Thymus (tissue), 11 donors: ENCODE measurements around the gene ERBB4. TPM values are rescaled to one million over a fixed set of nuclear protein-coding genes. Genes with fewer than 3 reads are reported as not detected.

Experiments
- DNase-seq, 9 donors: peaks; one replicate each; pipeline ENCODE4 v3.0.0-alpha.2; 2013; ENCODE audit warnings: low spot score in 9 of 9, low read depth in 6 of 9, missing footprints in 1 of 9
- H3K27ac ChIP-seq, 2 donors: one replicate each; pipeline ENCODE4 v1.5.1; 2013; ENCODE audit warnings: control low read depth in 1 of 2, low read depth in 1 of 2, low read length in 1 of 2, mild to moderate bottlenecking in 1 of 2, moderate library complexity in 1 of 2
- H3K27me3 ChIP-seq, 2 donors: one replicate each; pipeline ENCODE4 v1.5.1; 2013; ENCODE audit warnings: low read length in 1 of 2; ENCODE audit not compliant: control insufficient read depth in 2 of 2, insufficient read depth in 1 of 2
- H3K36me3 ChIP-seq, 2 donors: one replicate each; pipeline ENCODE4 v1.5.1; 2013; ENCODE audit warnings: low read length in 1 of 2, mild to moderate bottlenecking in 1 of 2, moderate library complexity in 1 of 2; ENCODE audit not compliant: control insufficient read depth in 2 of 2, insufficient read depth in 2 of 2
- H3K4me1 ChIP-seq, 2 donors: one replicate each; pipeline ENCODE4 v1.5.1; 2013; ENCODE audit warnings: low read length in 2 of 2; ENCODE audit not compliant: control insufficient read depth in 2 of 2, insufficient read depth in 2 of 2
- H3K4me3 ChIP-seq, 2 donors: one replicate each; pipeline ENCODE4 v1.5.1; 2013; ENCODE audit warnings: low read length in 2 of 2, control low read depth in 1 of 2, mild to moderate bottlenecking in 1 of 2
- H3K9me3 ChIP-seq, 2 donors: one replicate each; pipeline ENCODE4 v1.5.1; 2013; ENCODE audit warnings: low read length in 1 of 2, mild to moderate bottlenecking in 1 of 2; ENCODE audit not compliant: control insufficient read depth in 2 of 2, insufficient read depth in 1 of 2
- WGBS: extraction: QIAGEN DNeasy Blood & Tissue Kit; methylation state at CpG from one replicate; pipeline ENCODE4 v1.1.7; 2013; 5-methylcytosine and 5-hydroxymethylcytosine counted together
- polyA plus RNA-seq: library from polyadenylated mRNA; stranded (reverse); fragments of 200-250 nt; gene quantifications from one replicate; pipeline ENCODE4 v1.2.3, GENCODE V29; 2013
- total RNA-seq: library from RNA; stranded (reverse); fragments of 120-200 nt; gene quantifications from one replicate; pipeline ENCODE4 v1.2.4, GENCODE V29; 2013
- donor health status: healthy.

ERBB4 gene
- total and polyA plus RNA-seq, 2 donors: 0.16 to 0.19 TPM

DNA sequence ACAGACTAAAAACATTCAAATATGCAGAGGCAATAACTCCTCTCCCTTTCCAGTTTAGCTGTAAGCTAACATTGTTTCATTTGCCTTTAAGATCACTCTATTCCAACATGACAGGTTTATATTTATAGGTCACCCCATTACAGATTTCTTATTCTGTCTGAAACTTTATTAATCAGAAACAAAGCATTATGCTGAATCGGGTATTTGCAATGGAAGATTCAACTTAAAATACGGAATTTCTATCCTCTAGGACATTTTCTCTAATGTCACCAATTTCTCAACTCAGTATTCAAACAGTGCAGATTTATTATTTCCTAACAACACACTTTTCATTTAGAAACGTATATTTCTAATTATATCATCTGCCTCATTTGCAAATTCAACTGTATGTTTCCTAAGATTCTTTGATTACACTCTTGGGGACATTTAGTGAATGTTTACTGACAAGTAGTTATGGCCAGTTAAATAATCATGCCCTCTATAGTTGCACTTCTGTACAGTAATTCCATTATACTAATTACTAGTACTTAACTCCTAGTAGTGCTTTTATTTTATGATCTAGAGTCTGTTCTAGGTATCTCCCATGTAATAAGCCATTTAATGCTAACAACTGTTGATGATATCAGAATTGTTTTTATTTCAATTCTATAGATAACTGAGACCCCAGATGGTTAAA lies 358.1 kb downstream of the ERBB4 start:
- 83% methylated on average over 3 of the region's 3 CpGs for WGBS
- no peaks in the 10 kb centered on the region for H3K36me3 ChIP-seq
- no peaks in the 10 kb centered on the region for H3K4me1 ChIP-seq

DNA sequence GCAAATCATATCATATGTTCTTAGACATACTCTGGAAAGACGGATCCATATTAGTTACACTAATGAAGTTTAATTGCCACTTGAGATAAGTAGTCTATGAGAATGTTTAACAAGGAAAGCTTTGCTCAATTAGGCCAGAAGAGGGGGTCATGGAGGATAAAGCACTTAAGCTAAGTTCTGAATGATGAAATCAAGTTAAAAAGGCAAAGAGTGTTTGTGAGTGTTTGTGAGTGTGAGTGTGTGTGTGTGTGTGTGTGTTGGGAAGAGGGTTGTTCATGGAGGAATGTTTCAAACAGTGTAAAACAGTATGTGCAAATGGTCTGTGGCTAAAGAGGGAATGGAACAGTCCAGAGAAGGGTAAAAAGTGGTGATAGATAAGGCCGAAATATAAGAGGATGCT lies 360.9 kb downstream of the ERBB4 start:
- WGBS: 48% methylated on average over 2 of the region's 2 CpGs
- no peak overlapping the region for H3K27ac ChIP-seq
- no peaks in the 10 kb centered on the region for H3K27me3 ChIP-seq
- H3K9me3 ChIP-seq: no peaks in the 10 kb centered on the region
- no peaks in the 10 kb centered on the region for H3K4me1 ChIP-seq
- DNase-seq: no peak
- no peak overlapping the region for H3K4me3 ChIP-seq
- no peaks in the 10 kb centered on the region for H3K36me3 ChIP-seq

More for the DNA sequence above, 358.1 kb downstream of the ERBB4 start:
- Histone ChIP-seq H3K4me3 (no peak overlapping the region), H3K9me3 (no peaks in the 10 kb centered on the region), H3K27ac (no peak overlapping the region), H3K27me3 (no peaks in the 10 kb centered on the region)
- DNase-seq: no peak

DNA sequence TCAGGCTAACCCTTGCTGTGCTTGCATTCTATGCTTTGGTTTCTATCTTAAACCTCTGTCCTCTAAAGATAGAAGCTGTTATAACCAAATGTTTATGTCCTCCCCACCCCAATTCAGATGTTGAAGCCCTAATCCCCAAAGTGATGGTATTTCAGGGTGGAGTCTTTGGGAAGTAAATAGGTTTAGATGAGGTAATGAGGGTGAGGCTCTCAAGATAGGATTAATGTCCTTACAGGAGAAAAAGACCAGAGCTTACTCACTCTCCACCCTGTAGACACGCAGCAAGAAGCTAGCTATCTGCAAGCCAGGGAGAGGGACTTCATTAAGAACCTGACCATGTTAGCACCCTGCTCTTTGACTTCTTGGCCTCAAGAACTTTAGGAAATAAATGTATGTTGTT lies 362.5 kb downstream of the ERBB4 start:
- no peak for DNase-seq
- H3K9me3 ChIP-seq: no peaks in the 10 kb centered on the region
- no peak overlapping the region for H3K27ac ChIP-seq
- WGBS: 85% methylated on average over 1 of the region's 1 CpG
- no peaks in the 10 kb centered on the region for H3K36me3 ChIP-seq
- H3K4me3 ChIP-seq: no peak overlapping the region
- H3K4me1 ChIP-seq: no peaks in the 10 kb centered on the region
- no peaks in the 10 kb centered on the region for H3K27me3 ChIP-seq

DNA sequence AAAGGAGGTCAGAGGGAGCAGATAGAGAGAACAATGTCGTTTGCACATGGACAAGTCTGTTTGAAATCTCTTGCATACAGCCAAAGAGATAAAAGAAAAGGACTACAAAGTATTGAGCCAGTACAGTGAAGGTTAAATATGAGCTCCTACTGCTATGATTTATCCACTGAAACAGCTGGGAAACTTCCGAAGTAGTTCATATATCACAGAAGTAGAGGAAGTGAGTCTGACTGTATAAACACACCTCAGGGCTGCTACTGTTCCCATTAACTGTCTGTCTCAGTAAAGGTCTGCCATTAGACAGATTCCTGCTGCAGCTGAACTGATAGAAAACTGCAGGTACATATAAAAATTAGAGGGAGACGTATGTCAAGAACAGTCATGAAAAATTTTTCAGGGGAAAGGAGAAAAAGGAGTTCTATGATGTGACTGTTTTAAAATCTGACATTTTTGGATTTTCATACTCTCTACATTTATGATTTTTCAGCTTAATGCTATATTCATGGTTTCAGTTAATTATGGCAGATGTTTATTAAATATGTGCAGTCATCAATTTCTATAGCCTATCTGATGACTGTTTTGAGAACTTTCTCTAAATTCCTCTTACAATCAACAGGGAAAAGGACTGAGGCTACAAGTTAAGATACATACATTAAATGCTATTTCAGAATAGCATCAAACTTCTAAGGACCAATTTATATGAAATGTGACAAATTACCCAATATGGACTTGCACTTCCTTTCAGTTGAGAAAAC lies 364.7 kb downstream of the ERBB4 start:
- no peaks in the 10 kb centered on the region for H3K4me1 ChIP-seq
- H3K36me3 ChIP-seq: no peaks in the 10 kb centered on the region
- DNase-seq: no peak
- H3K27me3 ChIP-seq: no peaks in the 10 kb centered on the region
- H3K27ac ChIP-seq: no peak overlapping the region
- peaks cover 0 to 4% of the 10 kb centered on the region in 2 donors for H3K9me3 ChIP-seq
- no peak overlapping the region for H3K4me3 ChIP-seq
- WGBS: 13% methylated on average over 3 of the region's 3 CpGs

DNA sequence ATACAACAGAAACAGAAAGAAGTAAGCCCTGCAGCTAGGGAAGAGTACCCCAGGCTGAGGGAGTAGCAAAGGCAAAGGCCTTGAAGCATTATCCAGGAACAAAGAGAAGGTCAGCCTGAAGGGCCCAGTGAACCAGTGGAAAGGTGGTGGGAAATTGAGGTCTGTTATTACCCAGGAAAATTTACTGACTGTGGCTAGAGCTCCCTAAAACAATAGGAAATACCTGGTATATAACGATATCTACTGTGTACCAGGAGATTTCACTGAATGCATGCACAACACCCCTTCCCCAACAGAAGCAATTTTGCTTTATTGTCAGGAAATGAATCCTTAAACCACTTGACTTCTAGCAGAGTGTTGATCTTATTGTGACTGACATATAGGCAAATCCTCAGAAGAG lies 365.3 kb downstream of the ERBB4 start:
- no peak for DNase-seq
- Histone ChIP-seq H3K36me3 (no peaks in the 10 kb centered on the region), H3K27me3 (no peaks in the 10 kb centered on the region), H3K4me3 (no peak overlapping the region), H3K27ac (no peak overlapping the region), H3K9me3 (peaks cover 0 to 4% of the 10 kb centered on the region in 2 donors), H3K4me1 (no peaks in the 10 kb centered on the region)
- 23% methylated on average over 1 of the region's 1 CpG for WGBS

DNA sequence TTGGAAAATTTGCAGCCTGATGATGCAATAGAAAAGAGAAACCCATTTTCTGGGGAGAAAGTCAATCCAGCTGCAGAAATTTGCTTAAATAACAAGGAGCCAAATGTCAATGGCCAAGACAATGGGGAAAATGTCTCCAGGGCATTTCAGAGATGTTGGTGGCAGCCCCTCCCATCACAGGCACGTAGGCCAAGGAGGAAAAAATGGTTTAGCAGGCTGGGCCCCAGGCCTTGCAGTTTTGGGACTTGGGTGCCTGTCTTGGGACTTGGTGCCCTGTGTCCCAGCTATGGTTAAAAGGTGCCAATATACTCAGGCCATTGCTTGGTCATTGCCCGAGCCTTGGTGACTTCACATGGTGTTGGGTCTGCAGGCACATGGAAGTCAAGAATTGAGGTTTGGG lies 368.2 kb downstream of the ERBB4 start:
- Histone ChIP-seq H3K27me3 (no peaks in the 10 kb centered on the region), H3K27ac (no peak overlapping the region), H3K9me3 (peaks cover 0 to 4% of the 10 kb centered on the region in 2 donors), H3K4me3 (no peak overlapping the region), H3K36me3 (no peaks in the 10 kb centered on the region), H3K4me1 (no peaks in the 10 kb centered on the region)
- WGBS: 59% methylated on average over 2 of the region's 2 CpGs
- no peak for DNase-seq

DNA sequence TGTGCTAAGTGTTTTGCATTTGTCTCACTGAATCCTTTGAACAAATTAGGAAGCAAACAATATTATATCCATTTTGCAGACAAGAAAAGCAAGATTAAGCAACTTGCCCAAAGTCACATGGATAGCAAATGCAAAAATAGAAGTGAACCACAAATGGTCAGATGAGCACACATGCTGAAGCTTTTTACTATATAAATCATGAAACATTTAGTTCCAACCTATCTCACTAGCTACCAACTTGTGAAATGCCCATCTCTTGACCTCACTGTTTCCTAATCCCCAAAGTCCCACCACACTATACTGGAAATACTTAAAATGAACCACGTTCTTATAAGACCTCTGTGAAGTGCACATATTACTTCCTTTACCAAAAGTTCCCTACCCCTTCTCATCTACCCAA lies 380.5 kb downstream of the ERBB4 start:
- Histone ChIP-seq H3K9me3 (no peaks in the 10 kb centered on the region), H3K36me3 (no peaks in the 10 kb centered on the region), H3K27me3 (no peaks in the 10 kb centered on the region), H3K27ac (no peak overlapping the region), H3K4me3 (no peak overlapping the region), H3K4me1 (no peaks in the 10 kb centered on the region)
- WGBS: 80% methylated on average over 1 of the region's 1 CpG
- DNase-seq: no peak

DNA sequence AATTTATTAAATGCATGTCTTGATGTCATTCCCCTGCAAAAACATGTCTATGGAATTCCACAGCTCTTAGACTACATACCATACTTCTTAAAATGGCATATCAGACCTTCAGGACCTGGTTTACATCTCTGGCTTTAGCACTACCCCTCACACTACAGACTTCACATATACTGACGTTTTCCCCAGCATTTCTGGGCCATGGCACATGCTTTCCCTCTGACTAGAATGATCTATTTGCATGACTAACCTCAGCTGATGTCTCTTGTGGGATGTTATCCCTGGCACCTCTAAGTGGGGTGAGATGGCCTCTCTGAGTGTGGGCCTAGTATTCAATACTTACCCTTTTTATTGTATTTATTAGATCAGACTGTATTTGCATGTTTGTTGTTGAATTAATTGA lies 381.6 kb downstream of the ERBB4 start:
- no peak for DNase-seq
- 52% methylated on average over 1 of the region's 1 CpG for WGBS
- Histone ChIP-seq H3K4me1 (no peaks in the 10 kb centered on the region), H3K27me3 (no peaks in the 10 kb centered on the region), H3K27ac (no peak overlapping the region), H3K9me3 (no peaks in the 10 kb centered on the region), H3K36me3 (no peaks in the 10 kb centered on the region), H3K4me3 (no peak overlapping the region)

DNA sequence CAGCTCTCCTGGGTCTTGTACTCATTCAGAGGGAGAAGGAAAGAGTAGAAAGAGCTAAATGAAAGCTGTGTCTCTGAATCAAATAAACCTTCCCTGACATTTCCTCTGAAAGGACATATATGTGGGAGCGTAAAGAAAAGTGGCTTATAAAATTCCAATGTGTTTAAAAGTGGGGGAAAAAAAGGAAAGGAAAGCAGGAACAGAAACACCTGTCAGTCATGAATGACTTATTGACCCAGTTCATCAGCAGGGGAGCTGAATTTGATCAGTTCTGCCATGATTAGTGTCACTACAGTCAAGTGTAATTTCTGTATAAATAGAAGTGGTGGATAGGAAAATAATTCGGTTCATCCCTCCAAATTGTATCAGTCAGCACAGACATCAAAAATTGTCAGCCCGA lies 382.5 kb downstream of the ERBB4 start:
- no peaks in the 10 kb centered on the region for H3K4me1 ChIP-seq
- no peaks in the 10 kb centered on the region for H3K36me3 ChIP-seq
- no peak for DNase-seq
- H3K27ac ChIP-seq: no peak overlapping the region
- no peaks in the 10 kb centered on the region for H3K9me3 ChIP-seq
- H3K4me3 ChIP-seq: no peak overlapping the region
- WGBS: 97% methylated on average over 3 of the region's 3 CpGs
- H3K27me3 ChIP-seq: no peaks in the 10 kb centered on the region
